ENCODE measurements around the gene EIF4G1.
A peak's percentile ranks its signal among the peaks of the same experiment; 100 is the strongest.

Gene EIF4G1

GRCh38 chr3:184353546-184353941 is 39.1 kb downstream of the EIF4G1 start:
- DNase-seq = no peak

GRCh38 chr3:184354121-184354728 is 39.8 kb downstream of the EIF4G1 start:
- DNase-seq = peak; percentile 53

GRCh38 chr3:184354754-184355153 is 40.3 kb downstream of the EIF4G1 start:
- no peak for DNase-seq

GRCh38 chr3:184355261-184356040 is 41.0 kb downstream of the EIF4G1 start:
- DNase-seq = no peak

- no peak for DNase-seq
These were observed 43.1 kb downstream of the EIF4G1 start for GRCh38 chr3:184357248-184358123.

- DNase-seq = no peak
These were observed 43.8 kb downstream of the EIF4G1 start for GRCh38 chr3:184358124-184358767.

- no peak for DNase-seq
These were observed 44.5 kb downstream of the EIF4G1 start for GRCh38 chr3:184358921-184359350.

- no peak for DNase-seq
These were observed 45.2 kb downstream of the EIF4G1 start for GRCh38 chr3:184359610-184360009.

GRCh38 chr3:184360070-184360928 is 45.9 kb downstream of the EIF4G1 start:
- no peak for DNase-seq

- peak; percentile 41 for DNase-seq
These were observed 46.6 kb downstream of the EIF4G1 start for GRCh38 chr3:184360929-184361531.

- DNase-seq = peak; percentile 75
These were observed 47.1 kb downstream of the EIF4G1 start, which contains the start of the genes CLCN2 and POLR2H for GRCh38 chr3:184361532-184361931. TSS of gene CLCN2 (minus strand) at chr3:184361605. CDS start at chr3:184361479, 126 bp downstream. TSS of gene POLR2H (plus strand) at chr3:184361710. CDS start at chr3:184363493, 1,783 bp downstream.

- DNase-seq = peak; percentile 89
These were observed 47.7 kb downstream of the EIF4G1 start for GRCh38 chr3:184361932-184362667.

GRCh38 chr3:184362668-184363546 is 48.5 kb downstream of the EIF4G1 start:
- peak; percentile 98 for DNase-seq

GRCh38 chr3:184366619-184367289 is 52.3 kb downstream of the EIF4G1 start:
- peak; percentile 53 for DNase-seq

- no peak for DNase-seq
These were observed 53.7 kb downstream of the EIF4G1 start for GRCh38 chr3:184368116-184368515.

GRCh38 chr3:184368586-184369183 is 54.3 kb downstream of the EIF4G1 start:
- DNase-seq = no peak

GRCh38 chr3:184371570-184372018 is 57.2 kb downstream of the EIF4G1 start:
- DNase-seq = peak; percentile 96

- no peak for DNase-seq
These were observed 58.0 kb downstream of the EIF4G1 start for GRCh38 chr3:184372296-184372821.
